ENCODE results near the gene PPP2R5C. TPM values are rescaled to one million over a fixed set of nuclear protein-coding genes. Genes with fewer than 3 reads are reported as not detected.

Gene PPP2R5C
- total and polyA plus RNA-seq, 2 of the 8 experiments (the other 6 are each of a cell fraction or from before 2014, with no cell fraction given), result 49.6 to 95.9 TPM

DNA sequence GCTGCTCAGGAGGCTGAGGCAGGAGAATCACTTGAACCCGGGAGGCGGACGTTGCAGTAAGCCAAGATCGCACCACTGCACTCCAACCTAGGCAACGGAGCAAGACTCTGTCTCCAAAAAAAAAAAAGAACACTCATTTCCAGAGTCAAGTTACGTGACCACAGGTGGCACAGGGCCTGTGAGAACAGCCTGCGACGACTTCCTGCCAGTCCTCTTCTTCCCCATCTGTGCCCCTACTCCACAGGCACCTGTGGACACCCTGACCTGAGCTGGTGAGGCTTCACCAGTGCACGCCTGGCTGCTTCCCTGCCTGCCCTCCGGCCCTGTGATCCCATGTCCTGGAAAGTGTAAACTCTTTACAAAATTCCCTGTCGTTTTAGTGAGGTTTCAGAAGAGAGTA lies 77.7 kb downstream of the PPP2R5C start:
- Histone ChIP-seq H2AK5ac (ENCODE audit: low read depth, low read length) (no peak overlapping the region), H2BK5ac (ENCODE audit: low read depth, low read length) (no peak overlapping the region), H4K91ac (replicated peaks; ENCODE audit: insufficient read length, low read length) (no peak overlapping the region), H3K4ac (replicated peaks; ENCODE audit: insufficient read length, low read depth, low read length) (no peak overlapping the region), H3K14ac (ENCODE audit: insufficient read length) (no peak overlapping the region), H3K18ac (ENCODE audit: extremely low read depth, low read length) (no peak overlapping the region; the same call in 1 of the 2 replicates), H3K4me2 (ENCODE audit: insufficient read depth in 1 of 2, low read depth in 2 of 2, low read length in 2 of 2) (no peak overlapping the region), H2BK15ac (ENCODE audit: low read length) (no peak overlapping the region), H2AFZ (ENCODE audit: low read length) (no peak overlapping the region), H3K23ac (ENCODE audit: insufficient read length) (no peak overlapping the region), H3K36me3 (ENCODE audit: control insufficient read depth in 2 of 4, insufficient read depth in 4 of 4, low read length in 3 of 4) (no peaks in the 10 kb centered on the region), H2BK120ac (replicated peaks; ENCODE audit: low read depth, low read length) (no peak overlapping the region), H2BK20ac (ENCODE audit: low read length) (no peak overlapping the region), H2BK12ac (ENCODE audit: low read depth, low read length) (no peak overlapping the region), H3K9me3 (ENCODE audit: insufficient read depth in 2 of 2, low read depth in 1 of 2, low read length in 1 of 2) (no peaks in the 10 kb centered on the region), H4K8ac (ENCODE audit: extremely low read depth, insufficient read depth, low read length) (no peak overlapping the region), H4K20me1 (replicated peaks in 1 of 2; ENCODE audit: control insufficient read depth in 1 of 2, insufficient read depth in 2 of 2, low read length in 2 of 2) (peaks cover 2 to 22% of the 10 kb centered on the region in 2 experiments), H3K79me2 (ENCODE audit: control insufficient read depth in 1 of 2, insufficient read depth in 2 of 2, low read length in 2 of 2) (peaks cover 0 to 14% of the 10 kb centered on the region in 2 experiments; a peak in 1 of 4 replicates), H3K27ac (ENCODE audit: low read depth, low read length) (no peak overlapping the region), H3K56ac (replicated peaks; ENCODE audit: insufficient read length, low read depth, low read length) (no peak overlapping the region), H3K23me2 (ENCODE audit: low read depth, low read length) (no peaks in the 10 kb centered on the region), H4K5ac (ENCODE audit: insufficient read length, low read depth, low read length) (no peak overlapping the region), H3K9ac (replicated peaks in 1 of 4; ENCODE audit: extremely low read depth in 1 of 4, low read depth in 3 of 4, low read length in 3 of 4) (no peak overlapping the region), H3K27me3 (replicated peaks in 1 of 4; ENCODE audit: control insufficient read depth in 3 of 4, extremely low read depth in 1 of 4, insufficient read depth in 3 of 4, low read length in 3 of 4) (no peaks in the 10 kb centered on the region), H3K4me3 (ENCODE audit: extremely low read depth in 1 of 4, insufficient read depth in 2 of 4, low read depth in 3 of 4, low read length in 4 of 4) (no peak overlapping the region), H3K79me1 (ENCODE audit: low read depth, low read length) (peaks cover 10% of the 10 kb centered on the region; the same call in 1 of the 2 replicates), H3K4me1 (replicated peaks in 1 of 4; ENCODE audit: control insufficient read depth in 3 of 4, insufficient read depth in 4 of 4, low read length in 3 of 4) (peaks cover 0 to 2% (median 0%) of the 10 kb centered on the region in 4 experiments; a peak in 2 of 7 replicates)
- ChIA-PET POLR2A (ENCODE audit: partially characterized antibody) (no interaction called here), CTCF (ENCODE audit: partially characterized antibody) (no interaction called here)
- 88% methylated on average over 11 of the region's 11 CpGs; no CpG with 5 or more reads in 1 of the 2 experiments for WGBS, 2 experiments (ENCODE audit: extremely low coverage in 1 of 2, insufficient coverage in 1 of 2, insufficient read length in 1 of 2, insufficient replicate concordance in 2 of 2, low coverage in 1 of 2, low lambda C conversion rate in 2 of 2, missing lambda C conversion rate in 1 of 2)
- no peak for DNase-seq (ENCODE audit: low read depth in 1 of 2, low spot score in 2 of 2)
- no peak for FAIRE-seq
- TF ChIP-seq SP1 (IDR thresholded peaks at IDR 0.05; ENCODE audit: low read depth, low read length) (no peak), JUND (IDR thresholded peaks at IDR 0.05; ENCODE audit: low read length) (no peak), MAFK (IDR thresholded peaks at IDR 0.05; ENCODE audit: low read depth, low read length) (no peak), EGR1 (IDR thresholded peaks at IDR 0.05; ENCODE audit: borderline replicate concordance, low read depth, low read length) (no peak), CHD2 (IDR thresholded peaks at IDR 0.05; ENCODE audit: low read length) (no peak), BACH1 (IDR thresholded peaks at IDR 0.05; ENCODE audit: low read length) (no peak), NRF1 (IDR thresholded peaks at IDR 0.05; ENCODE audit: low read depth, low read length) (no peak), POLR2A (IDR thresholded peaks at IDR 0.05; ENCODE audit: control extremely low read depth in 1 of 2, low read depth in 2 of 2, low read length in 2 of 2) (no peak), HDAC2 (IDR thresholded peaks at IDR 0.05; ENCODE audit: borderline replicate concordance in 1 of 2, low read depth in 2 of 2, low read length in 2 of 2) (no peak)
- TF ChIP-seq, protein P1, sequence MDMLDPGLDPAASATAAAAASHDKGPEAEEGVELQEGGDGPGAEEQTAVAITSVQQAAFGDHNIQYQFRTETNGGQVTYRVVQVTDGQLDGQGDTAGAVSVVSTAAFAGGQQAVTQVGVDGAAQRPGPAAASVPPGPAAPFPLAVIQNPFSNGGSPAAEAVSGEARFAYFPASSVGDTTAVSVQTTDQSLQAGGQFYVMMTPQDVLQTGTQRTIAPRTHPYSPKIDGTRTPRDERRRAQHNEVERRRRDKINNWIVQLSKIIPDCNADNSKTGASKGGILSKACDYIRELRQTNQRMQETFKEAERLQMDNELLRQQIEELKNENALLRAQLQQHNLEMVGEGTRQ (IDR thresholded peaks at IDR 0.05; ENCODE audit: low read length), result no peak
